IMR-90 (cell line): ENCODE data around the gene LIMS1. TPM values are rescaled to one million over a fixed set of nuclear protein-coding genes. Genes with fewer than 3 reads are reported as not detected.

Source experiments
- ATAC-seq: fragments of 200-7000 bp; cut with Tn5 transposase; 2 replicates; pipeline ENCODE4 v1.9.1; 2020; ENCODE audit warnings: low read depth, mild to moderate bottlenecking, moderate library complexity
- BruUV-seq: library from RNA; stranded (reverse); fragments of 400-500 nt; replicated peaks from 2 replicates; lab custom pipeline; 2021; lab: Mats Ljungman, UMichigan
- CTCF ChIA-PET: fragments of 300-600 bp; formaldehyde crosslinking; extraction: SDS; loops from one replicate; lab custom pipeline; 2021; ENCODE audit warnings: antibody characterized with exemption; lab: Yijun Ruan, JAX
- POLR2A ChIA-PET: fragments of 300-600 bp; sonication (Branson Sonifier 250); formaldehyde crosslinking; loops from one replicate; lab custom pipeline; 2022; ENCODE audit warnings: antibody characterized with exemption; ENCODE audit not compliant: unreplicated experiment; lab: Charles Lee
- DNase-seq: peaks from one replicate; pipeline ENCODE4 v3.0.0; 2013
- H2AFZ ChIP-seq: replicated peaks from 2 replicates; pipeline ENCODE3; 2013; ENCODE audit warnings: low read length, mild to moderate bottlenecking; ENCODE audit not compliant: poor library complexity
- H2AK5ac ChIP-seq: 2 replicates; pipeline ENCODE4 v1.6.1; 2013; ENCODE audit warnings: low read depth, low read length, inconsistent platforms
- H2AK9ac ChIP-seq: replicated peaks from 2 replicates; pipeline ENCODE3; 2013; ENCODE audit warnings: mild to moderate bottlenecking, low read depth, low read length, moderate library complexity; ENCODE audit not compliant: poor library complexity
- H2BK120ac ChIP-seq: 2 replicates; pipeline ENCODE4 v1.6.1; 2013; ENCODE audit warnings: low read depth, low read length, inconsistent platforms
- H2BK15ac ChIP-seq: 3 replicates; pipeline ENCODE4 v1.6.1; 2013; ENCODE audit warnings: low read depth, low read length, inconsistent platforms
- H2BK20ac ChIP-seq: 2 replicates; pipeline ENCODE4 v1.6.1; 2013; ENCODE audit warnings: low read depth, mild to moderate bottlenecking, inconsistent platforms, low read length, moderate library complexity
- H2BK5ac ChIP-seq: 2 replicates; pipeline ENCODE4 v1.6.1; 2013; ENCODE audit warnings: mild to moderate bottlenecking, low read depth, low read length, inconsistent platforms; ENCODE audit not compliant: poor library complexity, severe bottlenecking
- H3K14ac ChIP-seq: replicated peaks from 2 replicates; pipeline ENCODE4 v1.6.1; 2013; ENCODE audit warnings: low read depth, low read length, inconsistent platforms
- H3K18ac ChIP-seq: 2 replicates; pipeline ENCODE4 v1.6.1; 2013; ENCODE audit warnings: low read depth, low read length, control low read depth
- H3K23ac ChIP-seq: 2 replicates; pipeline ENCODE4 v1.6.1; 2013; ENCODE audit warnings: low read depth, low read length, inconsistent platforms
- H3K27ac ChIP-seq: 2 replicates; pipeline ENCODE4 v1.5.1; 2013; ENCODE audit warnings: mild to moderate bottlenecking, control low read depth, low read length; ENCODE audit not compliant: insufficient read depth
- H3K27me3 ChIP-seq: 2 replicates; pipeline ENCODE4 v1.6.1; 2013; ENCODE audit warnings: low read length; ENCODE audit not compliant: control insufficient read depth, insufficient read depth
- H3K36me3 ChIP-seq: 2 replicates; pipeline ENCODE4 v1.6.1; 2013; ENCODE audit warnings: low read length, mixed read lengths; ENCODE audit not compliant: control insufficient read depth, insufficient read depth
- H3K4ac ChIP-seq: 2 replicates; pipeline ENCODE4 v1.6.1; 2013; ENCODE audit warnings: low read depth, low read length, inconsistent platforms
- H3K4me1 ChIP-seq: 2 replicates; pipeline ENCODE4 v1.6.1; 2013; ENCODE audit warnings: low read length, mixed read lengths; ENCODE audit not compliant: control insufficient read depth, insufficient read depth
- H3K4me2 ChIP-seq: 2 replicates; pipeline ENCODE4 v1.6.1; 2013; ENCODE audit warnings: low read depth, mild to moderate bottlenecking, control low read depth, low read length, moderate library complexity
- H3K4me3 ChIP-seq: 2 replicates; pipeline ENCODE4 v1.5.1; 2013; ENCODE audit warnings: low read depth, mild to moderate bottlenecking, control low read depth, low read length, moderate library complexity; ENCODE audit not compliant: insufficient read depth
- H3K56ac ChIP-seq: 2 replicates; pipeline ENCODE4 v1.6.1; 2013; ENCODE audit warnings: low read length, inconsistent platforms; ENCODE audit not compliant: insufficient read depth; ENCODE audit errors: extremely low read depth
- H3K79me1 ChIP-seq, 2 experiments: 2 replicates each; pipeline ENCODE4 v1.6.1; 2013; ENCODE audit warnings: low read length in 2 of 2, inconsistent platforms in 1 of 2, low read depth in 1 of 2
- H3K9ac ChIP-seq: 2 replicates; pipeline ENCODE4 v1.6.1; 2013; ENCODE audit warnings: low read depth, low read length, control low read depth
- H3K9me1 ChIP-seq: 2 replicates; pipeline ENCODE4 v1.6.1; 2013; ENCODE audit warnings: low read length, inconsistent platforms; ENCODE audit not compliant: insufficient read depth
- H3K9me3 ChIP-seq: 2 replicates; pipeline ENCODE4 v1.6.1; 2013; ENCODE audit warnings: low read length; ENCODE audit not compliant: control insufficient read depth, insufficient read depth
- H4K20me1 ChIP-seq: 2 replicates; pipeline ENCODE4 v1.6.1; 2013; ENCODE audit warnings: low read length, inconsistent platforms; ENCODE audit not compliant: insufficient read depth
- H4K5ac ChIP-seq: 2 replicates; pipeline ENCODE4 v1.6.1; 2013; ENCODE audit warnings: mild to moderate bottlenecking, low read depth, low read length, control low read depth
- H4K8ac ChIP-seq, 2 experiments: 2 replicates each; pipeline ENCODE4 v1.6.1; 2013; ENCODE audit warnings: low read depth in 2 of 2, low read length in 2 of 2, control low read depth in 1 of 2, inconsistent platforms in 1 of 2
- H4K91ac ChIP-seq: 2 replicates; pipeline ENCODE4 v1.6.1; 2013; ENCODE audit warnings: low read depth, low read length, inconsistent platforms; ENCODE audit not compliant: insufficient read depth
- BHLHE40 ChIP-seq: fragments of 150-350 bp; IDR thresholded peaks from 2 replicates; pipeline ENCODE4 v1.6.1; 2016; ENCODE audit warnings: mild to moderate bottlenecking, low read depth, low read length
- CEBPB ChIP-seq: IDR thresholded peaks from 2 replicates; pipeline ENCODE4 v1.6.1; 2012; ENCODE audit warnings: low read depth, low read length, improper control_type of control experiment
- FOS ChIP-seq: fragments of 150-350 bp; IDR thresholded peaks from 2 replicates; pipeline ENCODE4 v1.6.1; 2016; ENCODE audit warnings: low read depth, low read length
- MXI1 ChIP-seq: IDR thresholded peaks from 2 replicates; pipeline ENCODE4 v1.6.1; 2012; ENCODE audit warnings: low read depth, mild to moderate bottlenecking, low read length, moderate library complexity, borderline replicate concordance
- RAD21 ChIP-seq: IDR thresholded peaks from 2 replicates; pipeline ENCODE4 v1.6.1; 2012; ENCODE audit warnings: low read length, improper control_type of control experiment
- WGBS, 2 experiments: methylation state at CpG; one replicate each; pipeline versions ENCODE4 v1.1.5 to v1.1.7; 2013; ENCODE audit warnings: missing lambda C conversion rate in 2 of 2; ENCODE audit not compliant: insufficient read length in 1 of 2; ENCODE audit errors: extremely low coverage in 2 of 2; 5-methylcytosine and 5-hydroxymethylcytosine counted together
- dilution Hi-C: fragments of 300-500 bp; cut with HindIII; formaldehyde crosslinking; loops from one replicate; pipeline ENCODE4 v1.14.3; 2018; ENCODE audit warnings: low sequenced_read_pairs; ENCODE audit not compliant: unreplicated experiment
- in situ Hi-C: fragments of 300-500 bp; cut with MboI; formaldehyde crosslinking; loops from 3 replicates; pipeline ENCODE4 v1.14.3; 2019; ENCODE audit warnings: low sequenced_read_pairs, inconsistent platforms, mixed read lengths
- intact Hi-C: fragments of 100-400 bp; cut with micrococcal nuclease; formaldehyde crosslinking; loops from 2 replicates; pipeline ENCODE4 v1.10.0; 2022
- polyA plus RNA-seq, 3 experiments: library from polyadenylated mRNA; depleted of rRNA; stranded (reverse); fragments of >200 nt; gene quantifications; 2 replicates each; pipeline ENCODE4 v1.2.3, GENCODE V29; 2012; ENCODE audit warnings: low replicate concordance in 1 of 3
- total RNA-seq: library from RNA; depleted of rRNA; stranded (reverse); fragments of >200 nt; gene quantifications from 2 replicates; pipeline ENCODE4 v1.2.3, GENCODE V29; 2012
- TF ChIP-seq, protein P1 (sequence below): fragments of 150-350 bp; IDR thresholded peaks from 2 replicates; pipeline ENCODE4 v1.6.1; 2017; ENCODE audit warnings: mild to moderate bottlenecking, antibody characterized with exemption, low read length, low read depth

Gene LIMS1
- total and polyA plus RNA-seq, 2 of the 4 experiments (the other 2 are of a cell fraction), result 59.1 to 131 TPM

DNA sequence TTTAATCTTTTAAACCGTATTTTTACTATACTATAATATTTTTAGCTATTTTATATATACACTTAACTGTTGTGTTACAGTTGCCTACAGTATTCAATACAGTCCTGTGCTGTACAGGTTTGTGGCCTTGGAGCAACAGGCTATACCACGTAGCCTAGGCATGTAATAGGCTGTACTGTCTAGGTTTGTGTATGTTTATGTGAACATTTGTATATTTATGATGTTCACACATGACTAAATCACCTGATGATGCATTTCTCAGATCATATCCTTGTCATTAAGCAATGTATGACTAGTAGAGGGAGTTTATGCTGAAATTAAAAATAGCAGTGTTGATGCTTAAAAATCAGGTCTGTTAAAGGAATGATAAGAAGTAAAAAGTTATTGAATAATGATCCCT lies 92.7 kb downstream of the LIMS1 start:
- no CpG with 5 or more reads among the region's 2 CpGs for WGBS, 2 experiments
- Histone ChIP-seq H3K9me3 (no peaks in the 10 kb centered on the region), H3K36me3 (no peaks in the 10 kb centered on the region), H4K5ac (no peak overlapping the region), H3K4me1 (peaks cover 10% of the 10 kb centered on the region), H4K20me1 (peaks cover 36% of the 10 kb centered on the region), H3K27me3 (no peaks in the 10 kb centered on the region), H2BK5ac (no peak overlapping the region), H2BK20ac (no peak overlapping the region), H3K4ac (no peak overlapping the region), H2BK15ac (no peak overlapping the region), H3K27ac (no peak overlapping the region), H2AFZ (no peak overlapping the region), H3K9me1 (peaks cover 13% of the 10 kb centered on the region), H3K4me3 (no peak overlapping the region), H3K14ac (no peak overlapping the region), H3K23ac (no peak overlapping the region), H4K91ac (no peak overlapping the region), H2AK5ac (no peak overlapping the region), H4K8ac (no peak overlapping the region), H3K9ac (no peak overlapping the region), H3K18ac (no peak overlapping the region), H2BK120ac (no peak overlapping the region), H3K56ac (no peak overlapping the region), H2AK9ac (no peak overlapping the region), H3K79me1 (peaks cover 25 to 71% of the 10 kb centered on the region in 2 experiments), H3K4me2 (no peak overlapping the region)
- dilution Hi-C loops, result no loop called here
- in situ Hi-C loops, result no loop called here
- POLR2A ChIA-PET, result no interaction called here
- intact Hi-C loops, result no loop called here
- no TSS peak for BruUV-seq
- CTCF ChIA-PET, result interaction anchor here (0.7 to 1.0 kb wide), 2 partner anchors 9 to 13 kb away, joined by 3 read pairs; no protein-coding TSS in a partner anchor
- DNase-seq (peak; percentile 31), ATAC-seq (no peak)
- TF ChIP-seq, protein P1, sequence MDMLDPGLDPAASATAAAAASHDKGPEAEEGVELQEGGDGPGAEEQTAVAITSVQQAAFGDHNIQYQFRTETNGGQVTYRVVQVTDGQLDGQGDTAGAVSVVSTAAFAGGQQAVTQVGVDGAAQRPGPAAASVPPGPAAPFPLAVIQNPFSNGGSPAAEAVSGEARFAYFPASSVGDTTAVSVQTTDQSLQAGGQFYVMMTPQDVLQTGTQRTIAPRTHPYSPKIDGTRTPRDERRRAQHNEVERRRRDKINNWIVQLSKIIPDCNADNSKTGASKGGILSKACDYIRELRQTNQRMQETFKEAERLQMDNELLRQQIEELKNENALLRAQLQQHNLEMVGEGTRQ, result peak; percentile 17; the same call in 1 of the 2 replicates
- TF ChIP-seq FOS (no peak), RAD21 (no peak), CEBPB (peak; percentile 64), MXI1 (no peak), BHLHE40 (no peak)
